ENCODE results near the gene ARL13B.
"Not testable (repeated sequence)": the region's sequence is repeated elsewhere in the genome, so short reads cannot be mapped to it uniquely, and the experiment has no call there.

ARL13B gene

GRCh38 chr3:93979850-93980676 lies at the start of gene ARL13B:
ARL13B (plus strand) TSS chr3:93980155; CDS start chr3:93980424, 269 bp downstream.
- DNase-seq (ENCODE audit: low spot score in 2 of 2) (peak; percentile 80 to 90), ATAC-seq (replicated peaks; ENCODE audit: extremely low read depth, poor library complexity, severe bottlenecking) (peak; percentile 100)
- H3K36me3 Mint-ChIP-seq (ENCODE audit: insufficient read depth): peaks cover 7% of the 10 kb centered on the region
- H3K27me3 Mint-ChIP-seq: no peaks in the 10 kb centered on the region
- H3K4me1 Mint-ChIP-seq: peaks cover 19% of the 10 kb centered on the region
- peak within 1 kb of the TSS; percentile 95 for H3K27ac Mint-ChIP-seq (ENCODE audit: low read depth)
- no peaks in the 10 kb centered on the region for H3K9me3 Mint-ChIP-seq
- peak within 1 kb of the TSS; percentile 90 for H3K4me3 Mint-ChIP-seq

GRCh38 chr3:93931597-93932229 lies 48.2 kb upstream of the ARL13B start:
- Mint-ChIP-seq H3K27ac (ENCODE audit: low read depth) (no peak overlapping the region), H3K9me3 (no peaks in the 10 kb centered on the region), H3K4me1 (no peaks in the 10 kb centered on the region), H3K4me3 (no peak overlapping the region), H3K27me3 (no peaks in the 10 kb centered on the region), H3K36me3 (ENCODE audit: insufficient read depth) (no peaks in the 10 kb centered on the region)
- no peak for DNase-seq (ENCODE audit: low spot score in 2 of 2)
- ATAC-seq (replicated peaks; ENCODE audit: extremely low read depth, poor library complexity, severe bottlenecking): no peak

- no peak for DNase-seq (ENCODE audit: low spot score in 2 of 2)
- H3K36me3 Mint-ChIP-seq (ENCODE audit: insufficient read depth): no peaks in the 10 kb centered on the region
- no peaks in the 10 kb centered on the region for H3K9me3 Mint-ChIP-seq
- H3K4me3 Mint-ChIP-seq: no peak overlapping the region
- no peak overlapping the region for H3K27ac Mint-ChIP-seq (ENCODE audit: low read depth)
- no peaks in the 10 kb centered on the region for H3K27me3 Mint-ChIP-seq
- no peak for ATAC-seq (replicated peaks; ENCODE audit: extremely low read depth, poor library complexity, severe bottlenecking)
- H3K4me1 Mint-ChIP-seq: no peaks in the 10 kb centered on the region
Measured at GRCh38 chr3:93934366-93935046, 45.4 kb upstream of the ARL13B start.

- no peak for ATAC-seq (replicated peaks; ENCODE audit: extremely low read depth, poor library complexity, severe bottlenecking)
- Mint-ChIP-seq H3K9me3 (no peaks in the 10 kb centered on the region), H3K27ac (ENCODE audit: low read depth) (no peak overlapping the region), H3K4me3 (no peak overlapping the region), H3K4me1 (no peaks in the 10 kb centered on the region), H3K36me3 (ENCODE audit: insufficient read depth) (no peaks in the 10 kb centered on the region), H3K27me3 (no peaks in the 10 kb centered on the region)
- no peak for DNase-seq (ENCODE audit: low spot score in 2 of 2)
Measured at GRCh38 chr3:93936549-93936948, 43.4 kb upstream of the ARL13B start.

- not testable (repeated sequence) for H3K36me3 Mint-ChIP-seq (ENCODE audit: insufficient read depth); H3K4me1 Mint-ChIP-seq; H3K4me3 Mint-ChIP-seq; DNase-seq (ENCODE audit: low spot score in 2 of 2); H3K27ac Mint-ChIP-seq (ENCODE audit: low read depth); H3K27me3 Mint-ChIP-seq; ATAC-seq (replicated peaks; ENCODE audit: extremely low read depth, poor library complexity, severe bottlenecking); H3K9me3 Mint-ChIP-seq
Measured at GRCh38 chr3:93937485-93937884, 42.5 kb upstream of the ARL13B start.

- H3K27ac Mint-ChIP-seq (ENCODE audit: low read depth); H3K36me3 Mint-ChIP-seq (ENCODE audit: insufficient read depth); DNase-seq (ENCODE audit: low spot score in 2 of 2); ATAC-seq (replicated peaks; ENCODE audit: extremely low read depth, poor library complexity, severe bottlenecking); H3K4me1 Mint-ChIP-seq; H3K9me3 Mint-ChIP-seq; H3K4me3 Mint-ChIP-seq: not testable (repeated sequence)
- H3K27me3 Mint-ChIP-seq: peaks cover 54% of the 10 kb centered on the region
Measured at GRCh38 chr3:93949958-93950357, 30.0 kb upstream of the ARL13B start.

- Mint-ChIP-seq H3K4me1 (no peaks in the 10 kb centered on the region), H3K9me3 (peaks cover 6% of the 10 kb centered on the region), H3K27me3 (peaks cover 25% of the 10 kb centered on the region), H3K36me3 (ENCODE audit: insufficient read depth) (peaks cover 1% of the 10 kb centered on the region), H3K27ac (ENCODE audit: low read depth) (no peak overlapping the region), H3K4me3 (no peak overlapping the region)
- ATAC-seq (replicated peaks; ENCODE audit: extremely low read depth, poor library complexity, severe bottlenecking) (no peak), DNase-seq (ENCODE audit: low spot score in 2 of 2) (no peak)
Measured at GRCh38 chr3:93961026-93961425, 18.9 kb upstream of the ARL13B start.

- peaks cover 25% of the 10 kb centered on the region for H3K27me3 Mint-ChIP-seq
- DNase-seq (ENCODE audit: low spot score in 2 of 2): no peak
- H3K36me3 Mint-ChIP-seq (ENCODE audit: insufficient read depth): no peaks in the 10 kb centered on the region
- ATAC-seq (replicated peaks; ENCODE audit: extremely low read depth, poor library complexity, severe bottlenecking): no peak
- H3K4me3 Mint-ChIP-seq: no peak overlapping the region
- H3K4me1 Mint-ChIP-seq: no peaks in the 10 kb centered on the region
- H3K27ac Mint-ChIP-seq (ENCODE audit: low read depth): no peak overlapping the region
- H3K9me3 Mint-ChIP-seq: peaks cover 6% of the 10 kb centered on the region
Measured at GRCh38 chr3:93961489-93961888, 18.5 kb upstream of the ARL13B start.

GRCh38 chr3:93962798-93963197 lies 17.2 kb upstream of the ARL13B start:
- Mint-ChIP-seq H3K36me3 (ENCODE audit: insufficient read depth) (no peaks in the 10 kb centered on the region), H3K4me3 (no peak overlapping the region), H3K4me1 (no peaks in the 10 kb centered on the region), H3K27me3 (peaks cover 25% of the 10 kb centered on the region), H3K9me3 (peaks cover 6% of the 10 kb centered on the region), H3K27ac (ENCODE audit: low read depth) (no peak overlapping the region)
- ATAC-seq (replicated peaks; ENCODE audit: extremely low read depth, poor library complexity, severe bottlenecking): no peak
- no peak for DNase-seq (ENCODE audit: low spot score in 2 of 2)

- not testable (repeated sequence) for H3K9me3 Mint-ChIP-seq; H3K27ac Mint-ChIP-seq (ENCODE audit: low read depth); H3K36me3 Mint-ChIP-seq (ENCODE audit: insufficient read depth); H3K4me3 Mint-ChIP-seq; H3K4me1 Mint-ChIP-seq; DNase-seq (ENCODE audit: low spot score in 2 of 2); ATAC-seq (replicated peaks; ENCODE audit: extremely low read depth, poor library complexity, severe bottlenecking)
- H3K27me3 Mint-ChIP-seq: peaks cover 11% of the 10 kb centered on the region
Measured at GRCh38 chr3:93965106-93965505, 14.8 kb upstream of the ARL13B start.

- Mint-ChIP-seq H3K4me1 (peaks cover 14% of the 10 kb centered on the region), H3K4me3 (no peak overlapping the region), H3K27ac (ENCODE audit: low read depth) (no peak overlapping the region), H3K9me3 (no peaks in the 10 kb centered on the region), H3K27me3 (peaks cover 24% of the 10 kb centered on the region), H3K36me3 (ENCODE audit: insufficient read depth) (peaks cover 2% of the 10 kb centered on the region)
- ATAC-seq (replicated peaks; ENCODE audit: extremely low read depth, poor library complexity, severe bottlenecking) (no peak), DNase-seq (ENCODE audit: low spot score in 2 of 2) (no peak)
Measured at GRCh38 chr3:93969443-93969842, 10.5 kb upstream of the ARL13B start.

GRCh38 chr3:93969997-93970396 lies 10.0 kb upstream of the ARL13B start:
- peaks cover 14% of the 10 kb centered on the region for H3K4me1 Mint-ChIP-seq
- H3K36me3 Mint-ChIP-seq (ENCODE audit: insufficient read depth): peaks cover 2% of the 10 kb centered on the region
- no peaks in the 10 kb centered on the region for H3K9me3 Mint-ChIP-seq
- no peak overlapping the region for H3K4me3 Mint-ChIP-seq
- H3K27me3 Mint-ChIP-seq: peaks cover 24% of the 10 kb centered on the region
- no peak overlapping the region for H3K27ac Mint-ChIP-seq (ENCODE audit: low read depth)
- DNase-seq (ENCODE audit: low spot score in 2 of 2) (no peak), ATAC-seq (replicated peaks; ENCODE audit: extremely low read depth, poor library complexity, severe bottlenecking) (no peak)
